OCI-LY1 (cell line): ENCODE data around the gene ESM1.
"Not testable (repeated sequence)": the region's sequence is repeated elsewhere in the genome, so short reads cannot be mapped to it uniquely, and the experiment has no call there.

Source experiments
- H2AFZ ChIP-seq: fragments of 200-600 bp; sonication (generic), shearing (Covaris generic); 2 replicates; pipeline ENCODE4 v1.6.0; 2014; ENCODE audit warnings: antibody characterized with exemption, mild to moderate bottlenecking, low read length
- H3F3A ChIP-seq: fragments of 200-600 bp; sonication (generic), shearing (Covaris generic); 2 replicates; pipeline ENCODE4 v1.6.0; 2014; ENCODE audit warnings: mild to moderate bottlenecking, antibody characterized with exemption, low read length, moderate library complexity; ENCODE audit not compliant: insufficient read depth
- H3K27ac ChIP-seq: fragments of 200-600 bp; sonication (generic); 2 replicates; pipeline ENCODE4 v1.5.1; 2014; ENCODE audit warnings: low read length, mixed run types, mild to moderate bottlenecking, low read depth; ENCODE audit not compliant: poor library complexity, severe bottlenecking
- H3K27me3 ChIP-seq: fragments of 200-600 bp; sonication (generic); 2 replicates; pipeline ENCODE4 v1.6.0; 2014; ENCODE audit warnings: antibody characterized with exemption, mild to moderate bottlenecking, low read length, moderate library complexity; ENCODE audit not compliant: insufficient read depth
- H3K36me3 ChIP-seq: fragments of 200-600 bp; sonication (generic); 2 replicates; pipeline ENCODE4 v1.6.1; 2014; ENCODE audit warnings: mild to moderate bottlenecking, antibody characterized with exemption, low read length, moderate library complexity, mixed read lengths; ENCODE audit not compliant: insufficient read depth
- H3K4me1 ChIP-seq: fragments of 200-600 bp; sonication (generic); 2 replicates; pipeline ENCODE4 v1.5.1; 2014; ENCODE audit warnings: mild to moderate bottlenecking, low read length, moderate library complexity; ENCODE audit not compliant: insufficient read depth, severe bottlenecking
- H3K4me2 ChIP-seq: fragments of 200-600 bp; sonication (generic), shearing (Covaris generic); 2 replicates; pipeline ENCODE4 v1.6.1; 2014; ENCODE audit warnings: low read length
- H3K4me3 ChIP-seq: fragments of 200-600 bp; sonication (generic); 2 replicates; pipeline ENCODE4 v1.5.1; 2014; ENCODE audit warnings: low read length, low read depth, mild to moderate bottlenecking, mixed read lengths; ENCODE audit not compliant: poor library complexity, severe bottlenecking
- H3K79me2 ChIP-seq: fragments of 200-600 bp; shearing (Covaris generic); 2 replicates; pipeline ENCODE4 v1.6.1; 2016; ENCODE audit warnings: mixed run types, low read length, mixed read lengths; ENCODE audit not compliant: insufficient read depth
- H3K9ac ChIP-seq: fragments of 200-600 bp; sonication (generic), shearing (Covaris generic); 2 replicates; pipeline ENCODE4 v1.6.1; 2014; ENCODE audit warnings: mild to moderate bottlenecking, low read length, mixed read lengths
- H3K9me2 ChIP-seq: fragments of 200-600 bp; sonication (generic), shearing (Covaris generic); 2 replicates; pipeline ENCODE4 v1.6.1; 2014; ENCODE audit warnings: low read depth, mild to moderate bottlenecking, low read length, mixed read lengths
- H3K9me3 ChIP-seq: fragments of 200-600 bp; shearing (Covaris generic); 2 replicates; pipeline ENCODE4 v1.6.1; 2014; ENCODE audit warnings: low read length, mixed read lengths
- H4K20me1 ChIP-seq: fragments of 200-600 bp; sonication (generic), shearing (Covaris generic); 2 replicates; pipeline ENCODE4 v1.6.0; 2016; ENCODE audit warnings: mild to moderate bottlenecking, low read length; ENCODE audit not compliant: insufficient read depth
- CTCF ChIP-seq: fragments of 200-600 bp; sonication (generic), shearing (Covaris generic); IDR thresholded peaks from 2 replicates; pipeline ENCODE4 v1.5.1; 2017; ENCODE audit warnings: mild to moderate bottlenecking, antibody characterized with exemption, low read length, moderate library complexity, mixed read lengths
- EZH2 ChIP-seq: fragments of 200-600 bp; sonication (generic), shearing (Covaris generic); IDR thresholded peaks from 2 replicates; pipeline ENCODE4 v1.8.0; 2017; ENCODE audit warnings: borderline replicate concordance, mixed run types, mild to moderate bottlenecking, antibody characterized with exemption, low read length, moderate library complexity, mixed read lengths

Gene ESM1

GRCh38 chr5:55004729-55005128 is 19.3 kb upstream of the ESM1 start:
- Histone ChIP-seq H3K4me2 (no peak overlapping the region), H4K20me1 (no peaks in the 10 kb centered on the region), H3K27me3 (no peaks in the 10 kb centered on the region), H3K4me1 (no peaks in the 10 kb centered on the region), H3K36me3 (no peaks in the 10 kb centered on the region), H3K4me3 (no peak overlapping the region), H3K79me2 (no peaks in the 10 kb centered on the region), H3K9me2 (no peaks in the 10 kb centered on the region), H3F3A (no peaks in the 10 kb centered on the region), H2AFZ (no peak overlapping the region), H3K9me3 (no peaks in the 10 kb centered on the region), H3K27ac (no peak overlapping the region), H3K9ac (no peak overlapping the region)
- TF ChIP-seq EZH2 (no peak), CTCF (no peak)

GRCh38 chr5:55003432-55004065 is 18.2 kb upstream of the ESM1 start:
- no peaks in the 10 kb centered on the region for H4K20me1 ChIP-seq
- no peaks in the 10 kb centered on the region for H3K27me3 ChIP-seq
- no peaks in the 10 kb centered on the region for H3F3A ChIP-seq
- no peaks in the 10 kb centered on the region for H3K79me2 ChIP-seq
- H3K27ac ChIP-seq = no peak overlapping the region
- no peak overlapping the region for H2AFZ ChIP-seq
- no peaks in the 10 kb centered on the region for H3K9me2 ChIP-seq
- H3K9me3 ChIP-seq = no peaks in the 10 kb centered on the region
- no peak overlapping the region for H3K9ac ChIP-seq
- H3K4me3 ChIP-seq = no peak overlapping the region
- H3K36me3 ChIP-seq = no peaks in the 10 kb centered on the region
- no peak overlapping the region for H3K4me2 ChIP-seq
- no peaks in the 10 kb centered on the region for H3K4me1 ChIP-seq
- no peak for TF ChIP-seq CTCF
- no peak for TF ChIP-seq EZH2

GRCh38 chr5:55002166-55002565 is 16.8 kb upstream of the ESM1 start:
- not testable (repeated sequence) for H3K4me1 ChIP-seq, H3K27ac ChIP-seq

GRCh38 chr5:54997081-54997480 is 11.7 kb upstream of the ESM1 start:
- H2AFZ ChIP-seq = no peak overlapping the region
- TF ChIP-seq CTCF = no peak
- no peak for TF ChIP-seq EZH2
- no peak overlapping the region for H3K9ac ChIP-seq
- no peaks in the 10 kb centered on the region; the same call in 1 of the 2 replicates for H3K27me3 ChIP-seq
- H3K4me2 ChIP-seq = no peak overlapping the region
- H3K9me2 ChIP-seq = no peaks in the 10 kb centered on the region
- no peaks in the 10 kb centered on the region for H3K79me2 ChIP-seq
- no peaks in the 10 kb centered on the region for H3K36me3 ChIP-seq
- H4K20me1 ChIP-seq = no peaks in the 10 kb centered on the region
- no peaks in the 10 kb centered on the region for H3F3A ChIP-seq
- no peak overlapping the region for H3K27ac ChIP-seq
- no peak overlapping the region for H3K4me3 ChIP-seq
- no peaks in the 10 kb centered on the region for H3K4me1 ChIP-seq
- no peaks in the 10 kb centered on the region for H3K9me3 ChIP-seq

More at GRCh38 chr5:55002166-55002565, 16.8 kb upstream of the ESM1 start:
- not testable (repeated sequence) for H3K27me3 ChIP-seq, H3K9me3 ChIP-seq, H3K9me2 ChIP-seq, H3K9ac ChIP-seq, H3K4me2 ChIP-seq, H3K36me3 ChIP-seq, H3K4me3 ChIP-seq, H3F3A ChIP-seq, H2AFZ ChIP-seq, H4K20me1 ChIP-seq, H3K79me2 ChIP-seq
